LNCAP (cell line): ENCODE measurements around the gene BCAM.
A peak's percentile ranks its signal among the peaks of the same experiment; 100 is the strongest.

Source experiments
- TF ChIP-seq, protein P1 (sequence below): fragments of 450-650 bp; IDR thresholded peaks from 2 replicates; pipeline ENCODE4 v1.5.1; 2017; ENCODE audit warnings: mild to moderate bottlenecking

The BCAM gene

DNA sequence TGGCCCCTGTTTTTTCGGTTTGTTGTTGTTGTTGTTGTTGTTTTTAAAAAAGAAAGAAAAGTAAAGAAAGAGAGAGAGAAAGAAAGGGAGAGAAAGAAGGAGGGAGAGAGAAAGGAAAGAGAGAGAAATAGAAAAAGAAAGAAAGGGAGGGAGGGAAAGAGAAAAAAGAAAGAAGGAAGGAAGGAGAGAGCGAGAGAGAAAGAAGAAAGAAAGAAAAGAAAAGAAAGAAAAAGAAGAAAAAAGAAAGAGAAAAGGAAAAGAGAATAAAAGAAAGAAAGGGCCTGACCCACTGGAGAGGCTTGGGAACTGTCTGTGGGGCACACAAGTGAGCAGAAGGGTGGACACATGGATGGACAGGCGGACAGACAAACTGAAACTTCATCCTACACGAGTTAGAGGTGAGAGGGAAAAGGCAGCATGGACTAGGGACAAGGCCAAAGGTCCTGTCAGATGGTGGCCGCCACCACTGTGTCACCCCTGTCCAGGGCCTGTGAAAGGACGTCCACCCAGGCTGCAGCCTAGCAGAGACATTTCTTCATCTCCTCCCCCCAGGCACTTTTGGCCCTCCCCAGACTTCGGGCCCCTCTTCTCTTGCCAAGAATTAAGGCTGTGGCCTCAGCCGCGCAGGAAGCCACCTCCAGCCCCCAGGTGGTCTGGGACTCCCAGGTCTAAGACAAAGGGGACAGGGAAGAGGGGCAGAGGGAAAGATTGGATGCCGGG, 9.1 kb upstream of the BCAM start:
- TF ChIP-seq, protein P1, sequence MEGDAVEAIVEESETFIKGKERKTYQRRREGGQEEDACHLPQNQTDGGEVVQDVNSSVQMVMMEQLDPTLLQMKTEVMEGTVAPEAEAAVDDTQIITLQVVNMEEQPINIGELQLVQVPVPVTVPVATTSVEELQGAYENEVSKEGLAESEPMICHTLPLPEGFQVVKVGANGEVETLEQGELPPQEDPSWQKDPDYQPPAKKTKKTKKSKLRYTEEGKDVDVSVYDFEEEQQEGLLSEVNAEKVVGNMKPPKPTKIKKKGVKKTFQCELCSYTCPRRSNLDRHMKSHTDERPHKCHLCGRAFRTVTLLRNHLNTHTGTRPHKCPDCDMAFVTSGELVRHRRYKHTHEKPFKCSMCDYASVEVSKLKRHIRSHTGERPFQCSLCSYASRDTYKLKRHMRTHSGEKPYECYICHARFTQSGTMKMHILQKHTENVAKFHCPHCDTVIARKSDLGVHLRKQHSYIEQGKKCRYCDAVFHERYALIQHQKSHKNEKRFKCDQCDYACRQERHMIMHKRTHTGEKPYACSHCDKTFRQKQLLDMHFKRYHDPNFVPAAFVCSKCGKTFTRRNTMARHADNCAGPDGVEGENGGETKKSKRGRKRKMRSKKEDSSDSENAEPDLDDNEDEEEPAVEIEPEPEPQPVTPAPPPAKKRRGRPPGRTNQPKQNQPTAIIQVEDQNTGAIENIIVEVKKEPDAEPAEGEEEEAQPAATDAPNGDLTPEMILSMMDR = no peak

GRCh38 chr19:44800461-44800860, 8.4 kb upstream of the BCAM start:
- TF ChIP-seq, protein P1 = peak; percentile 66

DNA sequence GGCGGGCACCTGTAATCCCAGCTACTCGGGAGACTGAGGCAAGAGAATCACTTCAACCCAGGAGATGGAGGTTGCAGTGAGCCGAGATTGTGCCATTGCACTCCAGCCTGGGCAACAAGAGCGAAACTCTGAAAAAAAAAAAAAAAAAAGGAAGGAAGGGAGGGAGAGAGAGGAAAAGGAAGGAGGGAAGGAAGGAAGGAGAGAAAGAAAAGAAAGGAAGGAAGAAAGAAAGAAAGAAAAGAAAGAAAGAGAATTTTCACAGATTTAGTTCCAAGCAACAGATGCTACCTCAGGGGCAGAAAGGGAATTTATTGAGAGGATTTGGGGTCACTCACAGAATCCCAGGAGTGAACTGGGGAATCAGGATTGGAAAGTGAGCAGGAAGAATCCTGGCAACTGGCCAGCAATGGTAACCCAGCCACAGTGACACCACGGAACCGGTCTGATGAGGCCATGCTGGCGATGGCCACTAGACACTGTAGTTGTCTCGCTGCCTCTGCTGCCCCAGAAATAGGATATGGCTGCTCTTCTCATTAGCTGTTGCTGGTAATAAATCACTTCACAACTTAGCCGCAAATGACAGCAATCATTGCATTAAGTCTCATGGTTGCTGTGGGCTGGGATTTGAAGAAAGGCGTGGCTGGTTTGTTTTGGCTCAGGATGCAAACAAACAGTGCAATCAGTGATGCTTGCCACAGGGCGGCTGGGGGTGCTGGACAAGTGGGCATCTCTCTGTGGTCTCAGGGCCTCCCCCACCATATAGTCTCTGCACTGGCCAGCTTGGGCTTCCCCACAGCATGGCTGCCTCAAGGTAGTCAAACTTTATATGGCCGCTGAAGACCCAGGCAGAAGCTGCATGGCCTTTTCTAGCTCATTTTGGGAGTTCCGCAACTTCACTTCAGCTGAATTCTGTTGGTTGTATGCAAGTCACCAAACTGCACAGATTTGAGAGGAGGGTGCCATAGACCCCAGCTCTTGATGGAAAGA, 5.2 kb upstream of the BCAM start:
- TF ChIP-seq, protein P1 = no peak

- TF ChIP-seq, protein P1 = no peak
These were observed 2.6 kb upstream of the BCAM start for GRCh38 chr19:44806291-44806690.

DNA sequence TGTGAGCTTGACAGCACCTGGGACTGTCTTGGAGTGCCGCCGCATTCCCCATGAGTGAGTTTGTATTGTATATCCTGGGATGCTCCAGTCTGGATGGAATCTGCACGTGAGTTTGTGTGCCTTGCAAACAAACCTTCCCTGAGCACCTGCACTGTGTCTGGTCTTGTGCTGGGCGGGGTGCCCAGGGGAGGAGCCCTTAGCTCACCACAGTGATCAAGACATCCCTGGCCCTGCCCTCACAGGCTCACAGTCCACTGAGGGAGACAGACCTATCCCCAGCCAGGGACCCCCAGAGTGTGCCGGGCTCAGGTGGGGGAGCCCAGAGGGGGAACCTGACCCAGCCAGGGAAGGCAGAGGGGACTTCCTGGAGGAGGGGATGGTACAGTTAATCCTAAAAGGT, 1.7 kb upstream of the BCAM start:
- TF ChIP-seq, protein P1 = no peak

DNA sequence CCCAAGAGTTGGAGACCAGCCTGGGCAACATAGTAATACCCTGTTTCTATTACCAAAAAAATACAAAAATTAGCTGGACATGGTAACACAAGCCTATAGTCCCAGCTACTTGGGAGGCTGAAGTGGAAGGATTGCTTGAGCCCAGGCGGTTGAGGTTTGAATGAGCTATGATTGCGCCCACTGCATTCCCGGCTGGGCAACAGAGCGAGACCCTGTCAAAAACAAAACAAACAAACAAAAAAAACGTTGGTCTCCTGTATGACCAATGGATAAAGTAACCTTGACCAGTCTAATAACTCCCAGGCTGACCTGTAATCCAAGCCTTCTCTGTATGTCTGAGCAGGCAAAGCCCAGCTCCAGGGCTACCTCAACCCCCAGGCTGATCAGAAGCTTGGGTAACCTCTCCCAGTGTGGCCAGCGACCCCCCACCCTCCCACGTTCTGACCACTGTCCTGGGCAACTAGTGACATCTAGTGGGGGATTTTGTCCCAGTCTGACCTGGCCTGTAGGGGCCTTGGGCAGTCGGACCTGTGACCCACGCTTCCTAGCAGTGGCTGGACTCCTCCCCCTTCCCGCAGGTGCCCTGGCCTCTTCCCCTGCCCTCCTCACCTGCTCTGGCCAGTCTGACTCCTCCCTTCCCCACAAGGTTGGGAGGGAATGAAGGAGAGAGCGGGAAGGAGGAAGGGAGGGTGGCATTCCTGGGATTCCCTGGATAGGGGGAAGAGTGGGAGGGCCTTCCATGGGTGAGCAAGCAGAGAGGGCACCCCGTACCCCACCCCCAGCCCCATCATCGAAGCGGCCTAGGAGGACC, 1.0 kb upstream of the BCAM start:
- TF ChIP-seq, protein P1 = peak; percentile 44; the same call in 1 of the 2 replicates
